HCEC 1CT (cell line): ENCODE results near the gene SFMBT2.

Experiments
- DNase-seq: peaks from one replicate; pipeline ENCODE4 v3.0.0-alpha.2; 2017

The SFMBT2 gene

GRCh38 chr10:7121154-7121797, 289.6 kb downstream of the SFMBT2 start:
- DNase-seq, result peak; percentile 41

- peak; percentile 34 for DNase-seq
These were observed 291.4 kb downstream of the SFMBT2 start for GRCh38 chr10:7119325-7120015.

- no peak for DNase-seq
These were observed 292.8 kb downstream of the SFMBT2 start for GRCh38 chr10:7117806-7118674.

- no peak for DNase-seq
These were observed 293.5 kb downstream of the SFMBT2 start for GRCh38 chr10:7117177-7117799.

- DNase-seq, result peak; percentile 88
These were observed 299.3 kb downstream of the SFMBT2 start for GRCh38 chr10:7111561-7111960.

- DNase-seq, result no peak
These were observed 299.7 kb downstream of the SFMBT2 start for GRCh38 chr10:7111089-7111488.
